HEK293T (cell line): ENCODE results near the gene HAUS3.

Experiments
- CTCF ChIA-PET: fragments of 350-600 bp; formaldehyde crosslinking; extraction: SDS; loops from one replicate; lab custom pipeline; 2021; ENCODE audit warnings: antibody characterized with exemption, inconsistent platforms; lab: Yijun Ruan, JAX
- POLR2A ChIA-PET: fragments of 350-600 bp; formaldehyde crosslinking; extraction: SDS; loops from one replicate; lab custom pipeline; 2020; ENCODE audit warnings: antibody characterized with exemption, inconsistent platforms; lab: Yijun Ruan, JAX
- DNase-seq: peaks from one replicate; pipeline ENCODE4 v3.0.0; 2012; ENCODE audit warnings: mixed read lengths; ENCODE audit errors: extremely low spot score
- ARNT ChIP-seq: fragments of 450-650 bp; IDR thresholded peaks from 2 replicates; pipeline ENCODE4 v1.6.1; 2017; ENCODE audit warnings: mild to moderate bottlenecking
- BHLHE40 ChIP-seq: fragments of 450-650 bp; IDR thresholded peaks from 2 replicates; pipeline ENCODE4 v1.6.1; 2016; ENCODE audit warnings: mild to moderate bottlenecking, moderate library complexity, borderline replicate concordance
- CTBP1 ChIP-seq: fragments of 450-650 bp; IDR thresholded peaks from 2 replicates; pipeline ENCODE4 v1.6.1; 2016; ENCODE audit warnings: borderline replicate concordance
- ELF4 ChIP-seq: fragments of 450-650 bp; IDR thresholded peaks from 2 replicates; pipeline ENCODE4 v1.6.1; 2017; ENCODE audit warnings: antibody characterized with exemption
- FOXA1 ChIP-seq: fragments of 450-650 bp; IDR thresholded peaks from 2 replicates; pipeline ENCODE4 v1.6.1; 2016; ENCODE audit warnings: mild to moderate bottlenecking
- FOXK2 ChIP-seq: fragments of 450-650 bp; IDR thresholded peaks from 2 replicates; pipeline ENCODE4 v1.6.1; 2016; ENCODE audit warnings: mild to moderate bottlenecking
- FOXM1 ChIP-seq: fragments of 450-650 bp; IDR thresholded peaks from 2 replicates; pipeline ENCODE4 v1.6.1; 2017; ENCODE audit warnings: mild to moderate bottlenecking, borderline replicate concordance
- HDGF ChIP-seq: fragments of 450-650 bp; IDR thresholded peaks from 2 replicates; pipeline ENCODE4 v1.6.1; 2017; ENCODE audit warnings: antibody characterized with exemption, borderline replicate concordance
- L3MBTL2 ChIP-seq: fragments of 450-650 bp; conservative IDR thresholded peaks from 2 replicates; pipeline ENCODE4 v1.6.1; 2016; ENCODE audit warnings: mild to moderate bottlenecking
- LEF1 ChIP-seq: fragments of 450-650 bp; IDR thresholded peaks from 2 replicates; pipeline ENCODE4 v1.6.1; 2017; ENCODE audit warnings: mild to moderate bottlenecking, borderline replicate concordance
- NFRKB ChIP-seq: fragments of 450-650 bp; IDR thresholded peaks from 2 replicates; pipeline ENCODE4 v1.6.1; 2016; ENCODE audit warnings: mild to moderate bottlenecking, moderate library complexity
- SP1 ChIP-seq: fragments of 450-650 bp; IDR thresholded peaks from 2 replicates; pipeline ENCODE4 v1.6.1; 2017
- SUZ12 ChIP-seq: fragments of 450-650 bp; IDR thresholded peaks from 2 replicates; pipeline ENCODE4 v1.6.1; 2016; ENCODE audit warnings: mild to moderate bottlenecking
- TARDBP ChIP-seq: fragments of 450-650 bp; IDR thresholded peaks from 2 replicates; pipeline ENCODE4 v1.6.1; 2016
- ZNF384 ChIP-seq: fragments of 450-650 bp; IDR thresholded peaks from 2 replicates; pipeline ENCODE4 v1.6.1; 2016
- TF ChIP-seq, protein P1 (sequence below): fragments of 450-650 bp; IDR thresholded peaks from 2 replicates; pipeline ENCODE4 v1.6.1; 2016

HAUS3 gene

GRCh38 chr4:2261853-2262144 lies 19.9 kb upstream of the HAUS3 start, which contains the start of gene MXD4:
TSS of gene MXD4 (minus strand) at chr4:2262109. CDS start at chr4:2261980, 129 bp downstream.
- peak; percentile 22 for DNase-seq
- ChIA-PET CTCF (no interaction called here), POLR2A (interaction anchor here (0.6 to 2.0 kb wide), 18 partner anchors 10 to 383 kb away, joined by 3 to 11 read pairs (median 3); partner anchors contain the start of genes CFAP99, HAUS3, POLN and RNF4)
- TF ChIP-seq HDGF (no peak), ARNT (0 out of 2 replicates have a peak, but pooled peaks have one; percentile 21), FOXK2 (no peak), FOXM1 (peak; percentile 34; the same call in 1 of the 2 replicates)

GRCh38 chr4:2261110-2261852 lies 19.4 kb upstream of the HAUS3 start:
- no peak for TF ChIP-seq FOXK2
- TF ChIP-seq SUZ12: no peak
- no peak for TF ChIP-seq TARDBP
- TF ChIP-seq NFRKB: no peak
- TF ChIP-seq FOXA1: no peak
- no peak for TF ChIP-seq FOXM1
- no peak for TF ChIP-seq ARNT
- TF ChIP-seq SP1: no peak
- no peak for TF ChIP-seq ZNF384
- TF ChIP-seq ELF4: no peak
- TF ChIP-seq LEF1: no peak
- TF ChIP-seq CTBP1: no peak
- DNase-seq: peak; percentile 76
- CTCF ChIA-PET: no interaction called here
- POLR2A ChIA-PET: interaction anchor here (0.7 to 2.0 kb wide), 4 partner anchors 10 to 160 kb away, joined by 3 to 11 read pairs (median 3); no protein-coding TSS in a partner anchor

GRCh38 chr4:2260344-2261109 lies 18.6 kb upstream of the HAUS3 start:
- no peak for TF ChIP-seq LEF1
- TF ChIP-seq, protein P1, sequence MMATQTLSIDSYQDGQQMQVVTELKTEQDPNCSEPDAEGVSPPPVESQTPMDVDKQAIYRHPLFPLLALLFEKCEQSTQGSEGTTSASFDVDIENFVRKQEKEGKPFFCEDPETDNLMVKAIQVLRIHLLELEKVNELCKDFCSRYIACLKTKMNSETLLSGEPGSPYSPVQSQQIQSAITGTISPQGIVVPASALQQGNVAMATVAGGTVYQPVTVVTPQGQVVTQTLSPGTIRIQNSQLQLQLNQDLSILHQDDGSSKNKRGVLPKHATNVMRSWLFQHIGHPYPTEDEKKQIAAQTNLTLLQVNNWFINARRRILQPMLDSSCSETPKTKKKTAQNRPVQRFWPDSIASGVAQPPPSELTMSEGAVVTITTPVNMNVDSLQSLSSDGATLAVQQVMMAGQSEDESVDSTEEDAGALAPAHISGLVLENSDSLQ: no peak
- no peak for TF ChIP-seq ZNF384
- TF ChIP-seq L3MBTL2: no peak
- no peak for TF ChIP-seq HDGF
- no peak for TF ChIP-seq FOXK2
- no peak for TF ChIP-seq BHLHE40
- no peak for TF ChIP-seq FOXM1
- no peak for TF ChIP-seq NFRKB
- no peak for TF ChIP-seq SP1
- no peak for TF ChIP-seq ARNT
- TF ChIP-seq TARDBP: no peak
- TF ChIP-seq FOXA1: no peak
- TF ChIP-seq SUZ12: no peak
- no peak for TF ChIP-seq CTBP1
- TF ChIP-seq ELF4: no peak
- ChIA-PET POLR2A (interaction anchor here (1.0 to 1.1 kb wide), 2 partner anchors 9 to 36 kb away, joined by 3 read pairs; no protein-coding TSS in a partner anchor), CTCF (no interaction called here)
- no peak for DNase-seq

DNA sequence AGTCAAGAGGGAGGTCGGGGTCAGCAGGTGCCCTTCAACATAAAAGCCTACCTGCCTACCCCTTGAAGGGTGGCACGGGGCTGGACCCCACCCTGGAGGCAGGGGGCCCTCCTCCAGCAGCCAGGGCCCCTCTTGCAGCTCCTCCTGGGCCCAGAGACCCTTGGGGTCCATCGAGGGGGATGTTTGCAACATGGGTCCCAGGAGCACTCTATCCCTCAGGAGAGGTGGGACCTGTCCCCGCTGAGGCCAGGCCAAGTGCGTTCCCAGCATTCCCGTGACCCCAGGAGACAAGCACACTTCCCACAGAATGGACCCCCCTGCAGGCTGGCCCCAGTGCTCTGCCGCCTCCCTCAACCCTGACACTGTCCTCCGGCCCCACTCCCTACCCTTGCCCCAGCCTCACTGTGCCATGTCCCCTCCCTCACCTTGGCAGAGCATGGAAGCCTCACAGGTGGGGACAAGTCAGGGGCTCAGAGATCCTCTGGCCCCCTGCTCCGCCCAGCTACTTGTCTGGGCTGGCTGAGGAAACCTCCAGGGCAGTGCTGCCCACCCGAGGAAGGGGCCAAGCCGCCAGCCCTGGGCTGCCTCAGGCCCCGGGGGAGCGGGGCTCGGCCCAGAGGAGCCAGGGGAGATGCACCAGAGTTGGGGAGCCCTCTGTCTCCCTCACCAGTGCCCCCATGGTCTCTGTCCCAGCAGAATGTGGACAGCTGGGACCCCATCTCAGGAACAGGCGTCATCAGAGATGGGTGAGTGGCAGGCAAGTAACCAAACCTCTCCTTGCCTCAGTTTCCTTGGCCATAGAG lies 17.8 kb upstream of the HAUS3 start:
- POLR2A ChIA-PET: interaction anchor here (1.0 to 1.1 kb wide), 2 partner anchors 8 to 36 kb away, joined by 3 read pairs; no protein-coding TSS in a partner anchor
- TF ChIP-seq ARNT: no peak
- no peak for TF ChIP-seq BHLHE40
- no peak for TF ChIP-seq ZNF384
- no peak for TF ChIP-seq L3MBTL2
- TF ChIP-seq TARDBP: no peak
- no peak for TF ChIP-seq ELF4
- no peak for TF ChIP-seq SP1
- TF ChIP-seq CTBP1: no peak
- TF ChIP-seq SUZ12: no peak
- no peak for TF ChIP-seq FOXA1
- no peak for TF ChIP-seq FOXM1
- no peak for TF ChIP-seq HDGF
- no peak for DNase-seq
- CTCF ChIA-PET: no interaction called here

- POLR2A ChIA-PET: no interaction called here
- TF ChIP-seq LEF1 (no peak), L3MBTL2 (no peak), NFRKB (no peak)
Measured at GRCh38 chr4:2259036-2259540, 17.2 kb upstream of the HAUS3 start.

GRCh38 chr4:2258091-2259035 lies 16.4 kb upstream of the HAUS3 start:
- TF ChIP-seq, protein P1: no peak
- no peak for TF ChIP-seq ZNF384
- no peak for TF ChIP-seq ARNT
- no peak for TF ChIP-seq SUZ12
- TF ChIP-seq SP1: no peak
- TF ChIP-seq BHLHE40: no peak
- no peak for TF ChIP-seq HDGF
- no peak for TF ChIP-seq LEF1
- TF ChIP-seq L3MBTL2: no peak
- ChIA-PET POLR2A (interaction anchor here (0.9 to 1.5 kb wide), 3 partner anchors 16 to 210 kb away, joined by 4 to 5 read pairs (median 4); partner anchors contain the start of gene RNF4), CTCF (no interaction called here)
- DNase-seq: no peak

More at GRCh38 chr4:2259036-2259540, 17.2 kb upstream of the HAUS3 start:
- DNase-seq: no peak
- CTCF ChIA-PET: no interaction called here
